ENCODE data around the gene SEPTIN5. TPM values are rescaled to one million over a fixed set of nuclear protein-coding genes. Genes with fewer than 3 reads are reported as not detected.

The SEPTIN5 gene
- total RNA-seq, 1 experiment from 2014 or later: not detected

GRCh38 chr22:19741053-19741452 is 26.8 kb downstream of the SEPTIN5 start:
- Histone ChIP-seq H2AFZ (ENCODE audit: low read length) (no peak overlapping the region), H3K4me2 (ENCODE audit: low read depth, low read length, poor library complexity, severe bottlenecking) (no peak overlapping the region), H3K9me3 (ENCODE audit: low read length) (no peaks in the 10 kb centered on the region), H3K4me1 (ENCODE audit: low read length) (no peaks in the 10 kb centered on the region), H3K9me2 (replicated peaks; ENCODE audit: insufficient read depth, low read length) (no peaks in the 10 kb centered on the region), H4K20me1 (ENCODE audit: insufficient read depth, low read depth, low read length) (no peaks in the 10 kb centered on the region), H3K4me3 (ENCODE audit: low read length) (no peak overlapping the region), H3K9ac (ENCODE audit: low read length) (no peak overlapping the region), H3K36me3 (ENCODE audit: insufficient read depth, low read length) (no peaks in the 10 kb centered on the region), H3K27ac (ENCODE audit: low read length) (no peak overlapping the region), H3K27me3 (ENCODE audit: low read length) (no peaks in the 10 kb centered on the region), H3K79me2 (ENCODE audit: low read length) (no peaks in the 10 kb centered on the region)
- DNase-seq: no peak

- Histone ChIP-seq H3K27ac (ENCODE audit: low read length) (no peak overlapping the region), H4K20me1 (ENCODE audit: insufficient read depth, low read depth, low read length) (no peaks in the 10 kb centered on the region), H3K4me1 (ENCODE audit: low read length) (no peaks in the 10 kb centered on the region), H3K36me3 (ENCODE audit: insufficient read depth, low read length) (no peaks in the 10 kb centered on the region), H3K9ac (ENCODE audit: low read length) (no peak overlapping the region), H3K79me2 (ENCODE audit: low read length) (no peaks in the 10 kb centered on the region), H3K4me2 (ENCODE audit: low read depth, low read length, poor library complexity, severe bottlenecking) (no peak overlapping the region), H3K27me3 (ENCODE audit: low read length) (no peaks in the 10 kb centered on the region), H3K4me3 (ENCODE audit: low read length) (no peak overlapping the region), H2AFZ (ENCODE audit: low read length) (no peak overlapping the region), H3K9me3 (ENCODE audit: low read length) (no peaks in the 10 kb centered on the region), H3K9me2 (replicated peaks; ENCODE audit: insufficient read depth, low read length) (no peaks in the 10 kb centered on the region)
- no peak for DNase-seq
These were observed 28.1 kb downstream of the SEPTIN5 start for GRCh38 chr22:19742160-19743066.

- Histone ChIP-seq H4K20me1 (ENCODE audit: insufficient read depth, low read depth, low read length) (no peaks in the 10 kb centered on the region), H3K9me3 (ENCODE audit: low read length) (no peaks in the 10 kb centered on the region), H3K9me2 (replicated peaks; ENCODE audit: insufficient read depth, low read length) (no peaks in the 10 kb centered on the region), H3K79me2 (ENCODE audit: low read length) (no peaks in the 10 kb centered on the region), H3K4me3 (ENCODE audit: low read length) (no peak overlapping the region), H3K36me3 (ENCODE audit: insufficient read depth, low read length) (no peaks in the 10 kb centered on the region), H3K27ac (ENCODE audit: low read length) (no peak overlapping the region), H3K9ac (ENCODE audit: low read length) (no peak overlapping the region), H2AFZ (ENCODE audit: low read length) (no peak overlapping the region), H3K4me1 (ENCODE audit: low read length) (no peaks in the 10 kb centered on the region), H3K27me3 (ENCODE audit: low read length) (no peaks in the 10 kb centered on the region), H3K4me2 (ENCODE audit: low read depth, low read length, poor library complexity, severe bottlenecking) (no peak overlapping the region)
- no peak for DNase-seq
These were observed 28.8 kb downstream of the SEPTIN5 start for GRCh38 chr22:19743081-19743480.

- no peaks in the 10 kb centered on the region for H3K36me3 ChIP-seq (ENCODE audit: insufficient read depth, low read length)
- H3K9me3 ChIP-seq (ENCODE audit: low read length): no peaks in the 10 kb centered on the region
- H3K4me1 ChIP-seq (ENCODE audit: low read length): no peaks in the 10 kb centered on the region
- no peaks in the 10 kb centered on the region for H3K9me2 ChIP-seq (replicated peaks; ENCODE audit: insufficient read depth, low read length)
- H4K20me1 ChIP-seq (ENCODE audit: insufficient read depth, low read depth, low read length): no peaks in the 10 kb centered on the region
- no peak overlapping the region for H3K27ac ChIP-seq (ENCODE audit: low read length)
- no peaks in the 10 kb centered on the region for H3K27me3 ChIP-seq (ENCODE audit: low read length)
- no peak overlapping the region for H3K4me2 ChIP-seq (ENCODE audit: low read depth, low read length, poor library complexity, severe bottlenecking)
- DNase-seq: no peak
- H3K4me3 ChIP-seq (ENCODE audit: low read length): no peak overlapping the region
- no peak overlapping the region for H2AFZ ChIP-seq (ENCODE audit: low read length)
- H3K79me2 ChIP-seq (ENCODE audit: low read length): no peaks in the 10 kb centered on the region
- H3K9ac ChIP-seq (ENCODE audit: low read length): no peak overlapping the region
These were observed 29.3 kb downstream of the SEPTIN5 start for GRCh38 chr22:19743651-19744050.

- no peaks in the 10 kb centered on the region for H3K27me3 ChIP-seq (ENCODE audit: low read length)
- no peaks in the 10 kb centered on the region for H3K9me3 ChIP-seq (ENCODE audit: low read length)
- no peak overlapping the region for H2AFZ ChIP-seq (ENCODE audit: low read length)
- no peaks in the 10 kb centered on the region for H3K79me2 ChIP-seq (ENCODE audit: low read length)
- no peak overlapping the region for H3K4me2 ChIP-seq (ENCODE audit: low read depth, low read length, poor library complexity, severe bottlenecking)
- DNase-seq: no peak
- H3K4me1 ChIP-seq (ENCODE audit: low read length): no peaks in the 10 kb centered on the region
- H4K20me1 ChIP-seq (ENCODE audit: insufficient read depth, low read depth, low read length): no peaks in the 10 kb centered on the region
- H3K36me3 ChIP-seq (ENCODE audit: insufficient read depth, low read length): no peaks in the 10 kb centered on the region
- no peak overlapping the region for H3K9ac ChIP-seq (ENCODE audit: low read length)
- no peaks in the 10 kb centered on the region for H3K9me2 ChIP-seq (replicated peaks; ENCODE audit: insufficient read depth, low read length)
- no peak overlapping the region for H3K27ac ChIP-seq (ENCODE audit: low read length)
- no peak overlapping the region for H3K4me3 ChIP-seq (ENCODE audit: low read length)
These were observed 30.2 kb downstream of the SEPTIN5 start for GRCh38 chr22:19744350-19745006.

GRCh38 chr22:19745155-19746101 is 31.1 kb downstream of the SEPTIN5 start:
- no peaks in the 10 kb centered on the region for H3K36me3 ChIP-seq (ENCODE audit: insufficient read depth, low read length)
- H3K9me3 ChIP-seq (ENCODE audit: low read length): no peaks in the 10 kb centered on the region
- H2AFZ ChIP-seq (ENCODE audit: low read length): no peak overlapping the region
- H3K9me2 ChIP-seq (replicated peaks; ENCODE audit: insufficient read depth, low read length): no peaks in the 10 kb centered on the region
- H3K4me2 ChIP-seq (ENCODE audit: low read depth, low read length, poor library complexity, severe bottlenecking): no peak overlapping the region
- H3K27ac ChIP-seq (ENCODE audit: low read length): no peak overlapping the region
- no peaks in the 10 kb centered on the region for H4K20me1 ChIP-seq (ENCODE audit: insufficient read depth, low read depth, low read length)
- no peak overlapping the region for H3K4me3 ChIP-seq (ENCODE audit: low read length)
- no peak overlapping the region for H3K9ac ChIP-seq (ENCODE audit: low read length)
- H3K4me1 ChIP-seq (ENCODE audit: low read length): no peaks in the 10 kb centered on the region
- H3K27me3 ChIP-seq (ENCODE audit: low read length): no peaks in the 10 kb centered on the region
- no peaks in the 10 kb centered on the region for H3K79me2 ChIP-seq (ENCODE audit: low read length)
- DNase-seq: no peak

GRCh38 chr22:19746726-19747125 is 32.4 kb downstream of the SEPTIN5 start:
- DNase-seq: no peak
- Histone ChIP-seq H4K20me1 (ENCODE audit: insufficient read depth, low read depth, low read length) (no peaks in the 10 kb centered on the region), H3K79me2 (ENCODE audit: low read length) (no peaks in the 10 kb centered on the region), H3K4me3 (ENCODE audit: low read length) (no peak overlapping the region), H3K9me3 (ENCODE audit: low read length) (no peaks in the 10 kb centered on the region), H3K4me1 (ENCODE audit: low read length) (no peaks in the 10 kb centered on the region), H2AFZ (ENCODE audit: low read length) (no peak overlapping the region), H3K4me2 (ENCODE audit: low read depth, low read length, poor library complexity, severe bottlenecking) (no peak overlapping the region), H3K9me2 (replicated peaks; ENCODE audit: insufficient read depth, low read length) (no peaks in the 10 kb centered on the region), H3K36me3 (ENCODE audit: insufficient read depth, low read length) (no peaks in the 10 kb centered on the region), H3K9ac (ENCODE audit: low read length) (no peak overlapping the region), H3K27ac (ENCODE audit: low read length) (no peak overlapping the region), H3K27me3 (ENCODE audit: low read length) (no peaks in the 10 kb centered on the region)

- no peak overlapping the region for H3K4me3 ChIP-seq (ENCODE audit: low read length)
- H3K36me3 ChIP-seq (ENCODE audit: insufficient read depth, low read length): no peaks in the 10 kb centered on the region
- H3K4me1 ChIP-seq (ENCODE audit: low read length): no peaks in the 10 kb centered on the region
- no peaks in the 10 kb centered on the region for H3K27me3 ChIP-seq (ENCODE audit: low read length)
- DNase-seq: no peak
- H2AFZ ChIP-seq (ENCODE audit: low read length): no peak overlapping the region
- no peaks in the 10 kb centered on the region for H3K9me2 ChIP-seq (replicated peaks; ENCODE audit: insufficient read depth, low read length)
- no peaks in the 10 kb centered on the region for H3K9me3 ChIP-seq (ENCODE audit: low read length)
- H3K79me2 ChIP-seq (ENCODE audit: low read length): no peaks in the 10 kb centered on the region
- no peaks in the 10 kb centered on the region for H4K20me1 ChIP-seq (ENCODE audit: insufficient read depth, low read depth, low read length)
- H3K27ac ChIP-seq (ENCODE audit: low read length): no peak overlapping the region
- no peak overlapping the region for H3K4me2 ChIP-seq (ENCODE audit: low read depth, low read length, poor library complexity, severe bottlenecking)
- no peak overlapping the region for H3K9ac ChIP-seq (ENCODE audit: low read length)
These were observed 33.2 kb downstream of the SEPTIN5 start for GRCh38 chr22:19747551-19747950.

Measured in Karpas-422 (cell line).